ENCODE measurements around the gene ZNHIT1. TPM values are rescaled to one million over a fixed set of nuclear protein-coding genes. Genes with fewer than 3 reads are reported as not detected.

Gene ZNHIT1
- total RNA-seq: 10 to 100 TPM; 57.2 to 95.5 TPM
- polyA plus RNA-seq (ENCODE audit: insufficient read length in 2 of 2): 10 to 100 TPM; 80.4 to 80.9 TPM
- long read RNA-seq, donor 1, transcript ZNHIT1-203 (4 exons, 2,898 nt): minor isoform, 10 of 78 reads
- long read RNA-seq, donor 1, transcript ZNHIT1-201 (5 exons, 1,225 nt): major isoform, 68 of 78 reads
- long read RNA-seq, donor 1, partial matches to known transcripts: 0 of 78 reads
- long read RNA-seq, donor 1, other reads (novel, unspliced or antisense): 0 of 78 reads
- long read RNA-seq, donor 2, transcript ZNHIT1-201 (5 exons, 1,225 nt): major isoform, 33 of 37 reads
- long read RNA-seq, donor 2, partial matches to known transcripts: 0 of 37 reads
- long read RNA-seq, donor 2, other reads (novel, unspliced or antisense): 0 of 37 reads
- long read RNA-seq, donor 3, transcript ZNHIT1-201 (5 exons, 1,225 nt): major isoform, 34 of 45 reads
- long read RNA-seq, donor 3, transcript ZNHIT1-203 (4 exons, 2,898 nt): minor isoform, 11 of 45 reads
- long read RNA-seq, donor 3, partial matches to known transcripts: 0 of 45 reads
- long read RNA-seq, donor 3, other reads (novel, unspliced or antisense): 0 of 45 reads
- long read RNA-seq, donor 4, transcript ZNHIT1-203 (4 exons, 2,898 nt): minor isoform, 17 of 109 reads
- long read RNA-seq, donor 4, transcript ZNHIT1-201 (5 exons, 1,225 nt): major isoform, 74 of 109 reads
- long read RNA-seq, donor 4, partial matches to known transcripts: 18 of 109 reads
- long read RNA-seq, donor 4, other reads (novel, unspliced or antisense): 0 of 109 reads

DNA sequence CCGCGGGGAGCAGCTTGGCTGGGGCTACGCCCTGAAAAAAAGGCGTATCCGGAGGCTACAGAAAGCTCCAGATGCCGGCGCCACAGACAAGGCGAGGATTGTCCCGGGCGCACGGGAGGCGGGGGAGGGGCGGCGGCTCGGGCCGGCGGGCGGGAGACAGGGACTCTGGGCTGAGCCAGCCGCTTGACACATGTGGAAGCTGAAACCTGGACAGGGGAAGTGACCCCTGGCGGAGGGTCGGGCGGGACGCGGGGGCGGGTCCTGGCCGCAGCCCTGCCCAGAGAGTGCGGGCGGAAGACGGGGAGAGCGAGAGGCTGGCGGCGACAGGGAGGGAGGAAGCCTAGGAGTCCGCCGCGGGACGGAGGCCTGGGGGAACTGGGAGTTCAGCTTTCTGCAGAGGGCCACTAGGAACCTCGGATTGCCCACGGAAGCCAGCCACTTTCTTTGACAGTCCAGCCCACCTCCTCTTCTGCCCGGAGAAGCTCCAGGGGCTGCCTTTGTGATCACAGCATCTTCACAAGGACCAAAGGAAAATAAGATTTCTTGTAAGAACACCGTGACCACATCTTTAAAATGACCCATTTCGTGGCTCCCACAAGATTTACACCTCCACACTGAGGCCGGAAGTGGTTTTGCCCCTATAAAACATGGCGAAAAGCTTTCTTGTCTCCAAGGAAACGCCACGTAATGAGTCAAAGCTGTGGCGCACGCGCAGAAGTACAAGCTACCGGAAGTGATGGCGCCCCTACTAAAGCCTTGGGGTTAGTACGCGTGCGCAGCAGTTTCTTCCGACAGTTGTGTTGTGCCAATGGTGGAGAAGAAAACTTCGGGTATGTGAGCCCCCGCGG lies at the start of gene ZNHIT1, which contains the start of gene PLOD3:
ZNHIT1 (plus strand) TSS at position 778 of the 848 bp plus-strand sequence; CDS start at position 809, 31 bp downstream.
PLOD3 (minus strand) TSS at position 194 of the 848 bp plus-strand sequence. CDS start 307 bp downstream, outside the sequence.
- peak; percentile 97 to 100 (median 99) for DNase-seq (ENCODE audit: low read depth in 4 of 6, low spot score in 6 of 6)
- Histone ChIP-seq H3K4me3 (ENCODE audit: low read depth, low read length) (peak within 1 kb of the TSS; percentile 87), H3K4me1 (ENCODE audit: control insufficient read depth, insufficient read depth, low read length) (peaks cover 40% of the 10 kb centered on the region), H3K27me3 (ENCODE audit: control insufficient read depth, insufficient read depth, low read length) (no peaks in the 10 kb centered on the region), H3K9me3 (ENCODE audit: control insufficient read depth, insufficient read depth, low read length) (no peaks in the 10 kb centered on the region), H3K27ac (ENCODE audit: low read depth, low read length) (peak within 1 kb of the TSS; percentile 96), H3K36me3 (ENCODE audit: control insufficient read depth, insufficient read depth, low read length) (peaks cover 47% of the 10 kb centered on the region)
- WGBS (ENCODE audit: insufficient coverage): under 1% methylated on average over 53 of the region's 57 CpGs

DNA sequence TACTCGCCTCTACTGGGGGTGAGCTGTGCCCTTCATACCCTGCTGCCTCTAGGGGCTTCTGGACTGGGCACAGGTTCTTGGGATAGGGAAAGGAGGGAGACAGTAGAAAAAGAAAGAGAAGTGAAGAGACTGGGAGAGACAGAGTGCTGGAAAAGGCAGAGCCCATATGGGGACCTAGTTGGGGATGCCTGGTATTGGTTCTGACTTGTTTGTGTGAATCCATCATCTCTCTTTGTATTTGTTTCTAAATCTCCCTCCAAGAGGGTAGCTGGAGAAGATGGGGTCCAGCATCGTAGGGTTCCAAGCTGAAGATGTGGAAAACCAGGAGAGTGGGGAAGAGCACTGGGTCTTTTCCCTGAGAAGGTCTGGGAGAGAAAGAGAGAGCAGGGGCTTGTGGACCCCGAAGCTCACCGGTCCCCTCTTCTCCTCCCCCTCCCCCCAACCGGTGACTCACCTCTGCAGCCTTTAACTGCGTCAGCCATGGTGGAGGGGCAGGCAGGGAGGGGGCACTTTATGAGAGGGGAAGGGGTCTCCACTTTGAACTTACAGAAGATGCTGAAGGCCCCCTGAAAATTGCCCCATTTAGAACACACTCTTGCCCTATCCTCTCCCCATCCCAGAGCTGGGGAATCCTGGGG lies 49.4 kb upstream of the ZNHIT1 start:
- Histone ChIP-seq H3K36me3 (ENCODE audit: control insufficient read depth, insufficient read depth, low read length) (peaks cover 16% of the 10 kb centered on the region), H3K4me3 (ENCODE audit: low read depth, low read length) (no peak overlapping the region), H3K9me3 (ENCODE audit: control insufficient read depth, insufficient read depth, low read length) (no peaks in the 10 kb centered on the region), H3K27me3 (ENCODE audit: control insufficient read depth, insufficient read depth, low read length) (peaks cover 93% of the 10 kb centered on the region), H3K4me1 (ENCODE audit: control insufficient read depth, insufficient read depth, low read length) (peaks cover 79% of the 10 kb centered on the region), H3K27ac (ENCODE audit: low read depth, low read length) (no peak overlapping the region)
- peak in 1 of 6 donors; percentile 26 for DNase-seq (ENCODE audit: low read depth in 4 of 6, low spot score in 6 of 6)
- WGBS (ENCODE audit: insufficient coverage): no CpG with 5 or more reads among the region's 6 CpGs

DNA sequence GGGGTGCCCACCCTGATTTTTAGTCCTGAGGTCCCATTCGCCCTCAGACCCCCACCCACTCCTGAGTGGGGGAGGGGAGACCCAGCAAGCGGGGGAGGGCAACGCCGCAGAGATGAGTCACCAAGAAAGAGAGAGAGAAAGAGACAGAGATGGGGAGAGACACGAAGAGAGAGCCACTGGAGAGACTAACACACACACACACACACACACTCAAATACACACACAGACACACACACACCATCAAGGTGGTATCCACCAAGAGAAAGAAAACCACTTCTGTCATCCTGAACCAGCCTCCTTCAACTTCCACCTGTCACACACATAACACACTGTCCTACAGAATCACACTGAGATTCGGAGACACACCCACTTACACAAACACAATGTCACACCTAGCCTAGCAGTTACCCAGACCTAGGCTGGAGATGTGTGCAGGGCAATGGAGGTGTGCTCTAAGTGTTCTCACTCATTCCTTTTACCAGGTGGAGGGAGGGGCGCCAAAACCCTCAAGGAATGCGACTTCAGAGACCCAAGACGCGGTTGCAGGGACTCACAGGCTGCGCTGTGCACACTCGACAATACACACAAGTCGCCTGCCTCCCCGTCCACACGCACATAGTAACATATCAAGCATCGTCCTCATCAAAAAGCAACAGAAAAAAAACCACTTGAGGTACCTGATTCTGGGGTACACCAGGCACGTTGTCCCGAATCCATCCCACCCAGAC lies 48.7 kb upstream of the ZNHIT1 start:
- peaks cover 79% of the 10 kb centered on the region for H3K4me1 ChIP-seq (ENCODE audit: control insufficient read depth, insufficient read depth, low read length)
- peaks cover 96% of the 10 kb centered on the region for H3K27me3 ChIP-seq (ENCODE audit: control insufficient read depth, insufficient read depth, low read length)
- H3K9me3 ChIP-seq (ENCODE audit: control insufficient read depth, insufficient read depth, low read length): no peaks in the 10 kb centered on the region
- WGBS (ENCODE audit: insufficient coverage): under 1% methylated on average over 12 of the region's 18 CpGs
- no peak overlapping the region for H3K27ac ChIP-seq (ENCODE audit: low read depth, low read length)
- H3K4me3 ChIP-seq (ENCODE audit: low read depth, low read length): peak overlapping the region; percentile 35
- no peak for DNase-seq (ENCODE audit: low read depth in 4 of 6, low spot score in 6 of 6)
- peaks cover 22% of the 10 kb centered on the region for H3K36me3 ChIP-seq (ENCODE audit: control insufficient read depth, insufficient read depth, low read length)

DNA sequence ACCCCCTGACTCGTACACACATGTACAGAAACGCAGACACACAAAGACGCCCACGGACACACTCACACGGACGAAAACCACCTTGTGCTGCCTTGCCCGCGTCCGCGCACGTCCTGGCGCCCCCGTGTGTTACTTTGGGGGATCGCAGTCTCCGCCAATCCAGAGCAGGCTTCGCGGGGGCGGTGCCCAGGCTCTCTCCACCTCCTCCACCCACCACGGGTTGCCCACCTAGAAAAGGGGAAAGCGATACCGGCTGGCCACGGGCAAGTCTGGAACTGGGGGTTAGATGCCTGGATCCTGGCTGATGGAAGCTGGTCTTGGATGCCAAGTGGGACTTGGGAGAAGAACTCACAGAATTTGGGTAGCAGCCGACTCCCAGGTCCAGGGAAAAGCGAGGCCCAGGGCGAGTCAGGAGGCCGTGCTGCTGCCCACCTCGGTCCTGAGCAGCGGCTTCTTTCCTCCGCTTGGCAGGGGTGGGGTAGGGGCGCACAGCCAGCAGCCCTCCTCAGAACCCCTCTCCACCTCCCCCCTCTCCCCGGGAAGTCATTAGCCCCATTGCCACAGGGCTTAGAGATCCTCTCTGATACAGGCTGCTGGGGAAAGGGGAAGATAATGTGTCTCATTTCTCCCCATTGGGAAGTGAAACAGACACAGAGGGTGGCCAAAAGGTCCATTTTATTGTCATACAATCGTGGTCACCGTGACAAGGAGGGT lies 48.0 kb upstream of the ZNHIT1 start:
- Histone ChIP-seq H3K4me1 (ENCODE audit: control insufficient read depth, insufficient read depth, low read length) (peaks cover 75% of the 10 kb centered on the region), H3K4me3 (ENCODE audit: low read depth, low read length) (peak overlapping the region; percentile 35), H3K36me3 (ENCODE audit: control insufficient read depth, insufficient read depth, low read length) (peaks cover 25% of the 10 kb centered on the region), H3K27me3 (ENCODE audit: control insufficient read depth, insufficient read depth, low read length) (peaks cover 96% of the 10 kb centered on the region), H3K9me3 (ENCODE audit: control insufficient read depth, insufficient read depth, low read length) (no peaks in the 10 kb centered on the region), H3K27ac (ENCODE audit: low read depth, low read length) (no peak overlapping the region)
- peak in 2 of 6 donors; percentile 89 to 96 for DNase-seq (ENCODE audit: low read depth in 4 of 6, low spot score in 6 of 6)
- WGBS (ENCODE audit: insufficient coverage): under 1% methylated on average over 18 of the region's 33 CpGs

DNA sequence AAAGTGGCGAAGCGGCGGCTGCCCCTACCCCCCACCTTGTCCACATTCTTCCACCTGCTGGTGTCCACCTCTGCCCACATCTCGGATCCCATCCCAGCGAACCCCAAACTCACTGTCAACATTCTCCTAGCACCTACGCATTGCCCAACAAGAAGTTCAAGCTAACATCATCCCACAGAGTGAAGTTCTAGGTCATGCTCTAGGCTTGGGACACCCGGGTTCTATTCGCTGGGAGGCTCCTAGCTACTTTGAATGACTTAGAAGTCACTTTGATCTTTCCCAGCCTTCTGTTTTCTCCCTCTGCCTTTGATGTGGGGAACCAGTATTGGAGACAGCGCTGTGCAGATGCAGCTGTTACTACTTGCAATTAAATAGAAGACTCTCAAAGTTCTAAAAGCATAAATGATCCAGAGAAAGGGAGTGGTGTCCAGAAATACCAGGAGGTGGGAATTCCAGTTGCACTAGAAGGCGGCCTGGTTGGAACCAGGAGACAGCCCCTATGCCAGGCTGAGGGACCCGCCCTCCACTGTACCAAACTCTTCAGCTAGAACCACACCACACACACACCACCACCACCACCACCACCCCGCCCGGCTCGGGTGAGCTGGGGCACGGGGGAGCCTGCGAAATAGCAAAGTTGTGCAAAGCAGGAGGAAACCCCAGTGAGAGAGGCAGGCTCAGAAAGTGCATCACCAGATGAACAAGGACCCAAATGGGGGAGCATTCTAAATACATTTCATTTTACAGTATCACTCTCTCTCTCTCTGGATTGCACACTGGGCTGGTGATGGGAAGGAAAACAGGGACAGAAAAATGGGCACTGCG lies 47.1 kb upstream of the ZNHIT1 start:
- DNase-seq (ENCODE audit: low read depth in 4 of 6, low spot score in 6 of 6): no peak
- Histone ChIP-seq H3K4me1 (ENCODE audit: control insufficient read depth, insufficient read depth, low read length) (peaks cover 67% of the 10 kb centered on the region), H3K9me3 (ENCODE audit: control insufficient read depth, insufficient read depth, low read length) (no peaks in the 10 kb centered on the region), H3K4me3 (ENCODE audit: low read depth, low read length) (no peak overlapping the region), H3K36me3 (ENCODE audit: control insufficient read depth, insufficient read depth, low read length) (peaks cover 25% of the 10 kb centered on the region), H3K27ac (ENCODE audit: low read depth, low read length) (no peak overlapping the region), H3K27me3 (ENCODE audit: control insufficient read depth, insufficient read depth, low read length) (peaks cover 96% of the 10 kb centered on the region)
- WGBS (ENCODE audit: insufficient coverage): 7% methylated on average over 12 of the region's 17 CpGs

DNA sequence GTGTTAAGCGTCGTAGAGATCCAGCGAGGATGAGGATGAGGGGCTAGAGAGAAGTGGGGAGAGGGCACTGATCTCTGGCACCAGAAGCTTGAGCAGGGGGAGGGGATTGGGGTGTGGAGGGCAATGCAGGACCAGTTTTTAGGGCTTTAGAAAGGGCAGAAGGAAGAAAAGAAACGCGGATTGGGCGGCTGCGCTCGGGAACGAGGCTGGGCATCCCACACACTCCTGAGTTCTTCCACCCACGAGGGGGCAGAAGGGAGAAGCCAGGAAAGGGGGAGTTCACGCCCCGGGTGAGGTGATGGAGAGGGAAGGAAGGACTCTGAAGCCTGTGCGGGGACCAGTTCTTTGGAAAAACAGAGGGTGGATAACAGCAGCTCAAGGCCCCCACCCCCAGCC lies 46.5 kb upstream of the ZNHIT1 start:
- H3K9me3 ChIP-seq (ENCODE audit: control insufficient read depth, insufficient read depth, low read length): no peaks in the 10 kb centered on the region
- DNase-seq (ENCODE audit: low read depth in 4 of 6, low spot score in 6 of 6): peak in 2 of 6 donors; percentile 25 to 49
- peaks cover 25% of the 10 kb centered on the region for H3K36me3 ChIP-seq (ENCODE audit: control insufficient read depth, insufficient read depth, low read length)
- H3K4me3 ChIP-seq (ENCODE audit: low read depth, low read length): no peak overlapping the region
- H3K4me1 ChIP-seq (ENCODE audit: control insufficient read depth, insufficient read depth, low read length): peaks cover 62% of the 10 kb centered on the region
- peaks cover 90% of the 10 kb centered on the region for H3K27me3 ChIP-seq (ENCODE audit: control insufficient read depth, insufficient read depth, low read length)
- no peak overlapping the region for H3K27ac ChIP-seq (ENCODE audit: low read depth, low read length)
- 6% methylated on average over 9 of the region's 13 CpGs for whole genome bisulfite sequencing (ENCODE audit: insufficient coverage)

DNA sequence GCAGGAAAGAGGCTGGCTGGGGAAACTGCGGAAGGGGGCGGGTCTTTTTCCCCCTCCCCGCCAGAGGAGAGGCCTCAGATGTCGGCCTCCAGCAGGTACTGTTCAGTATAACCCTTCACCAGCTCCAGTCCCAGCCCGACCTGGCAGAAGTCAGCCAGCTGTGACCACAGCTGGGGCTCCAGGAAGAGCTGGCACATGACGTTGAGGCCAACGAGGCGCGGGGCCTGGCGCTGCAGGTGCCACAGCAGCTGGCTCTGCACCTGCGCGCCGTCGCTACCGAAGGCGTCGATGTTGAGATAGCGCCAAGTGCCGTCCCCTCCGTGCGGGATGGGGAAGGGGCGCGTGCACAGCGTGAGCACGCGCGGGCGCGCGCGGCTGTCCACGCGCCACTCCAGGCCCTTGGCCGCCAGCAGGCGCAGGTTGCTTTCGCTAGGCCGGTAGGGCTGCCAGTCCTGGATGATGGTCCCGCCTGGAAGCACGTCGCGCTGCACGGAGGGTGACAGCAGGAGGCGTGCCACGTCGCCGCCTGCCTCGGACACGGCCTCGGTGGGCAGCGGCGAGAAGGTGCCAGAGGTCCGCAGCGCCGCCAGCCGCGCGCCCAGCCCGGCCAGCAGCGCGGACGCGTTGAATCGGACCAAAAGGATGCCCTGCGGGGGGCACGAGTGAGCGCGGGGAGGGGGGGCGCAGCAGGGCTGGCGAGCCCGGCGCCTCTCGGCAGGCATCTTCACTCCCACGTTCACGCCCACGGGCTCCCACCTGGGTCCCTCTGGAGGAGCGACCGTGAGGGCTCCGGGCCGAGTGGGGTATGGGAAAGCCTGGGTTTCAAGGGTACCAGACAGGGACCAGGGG lies 45.7 kb upstream of the ZNHIT1 start:
- WGBS (ENCODE audit: insufficient coverage): 7% methylated on average over 70 of the region's 79 CpGs
- DNase-seq (ENCODE audit: low read depth in 4 of 6, low spot score in 6 of 6): peak in 2 of 6 donors; percentile 18 to 46
- H3K4me1 ChIP-seq (ENCODE audit: control insufficient read depth, insufficient read depth, low read length): peaks cover 55% of the 10 kb centered on the region
- peaks cover 92% of the 10 kb centered on the region for H3K27me3 ChIP-seq (ENCODE audit: control insufficient read depth, insufficient read depth, low read length)
- no peak overlapping the region for H3K4me3 ChIP-seq (ENCODE audit: low read depth, low read length)
- no peak overlapping the region for H3K27ac ChIP-seq (ENCODE audit: low read depth, low read length)
- no peaks in the 10 kb centered on the region for H3K9me3 ChIP-seq (ENCODE audit: control insufficient read depth, insufficient read depth, low read length)
- peaks cover 25% of the 10 kb centered on the region for H3K36me3 ChIP-seq (ENCODE audit: control insufficient read depth, insufficient read depth, low read length)

Data from spinal cord (tissue), 10 donors.